DOHH2 (cell line): ENCODE results near the gene TP63.

ENCODE experiments used
- H3F3A ChIP-seq: fragments of 200-600 bp; sonication (generic), shearing (Covaris generic); 2 replicates; pipeline ENCODE4 v1.6.0; 2016; ENCODE audit warnings: antibody characterized with exemption, mild to moderate bottlenecking; ENCODE audit not compliant: control insufficient read depth, insufficient read depth
- H3K27ac ChIP-seq: fragments of 200-600 bp; sonication (generic); 2 replicates; pipeline ENCODE4 v1.5.1; 2014; ENCODE audit warnings: low read depth, mild to moderate bottlenecking, low read length, moderate library complexity
- H3K27me3 ChIP-seq: fragments of 200-600 bp; sonication (generic); 2 replicates; pipeline ENCODE4 v1.6.1; 2014; ENCODE audit warnings: mild to moderate bottlenecking, low read length, mixed read lengths; ENCODE audit not compliant: control insufficient read depth
- H3K36me3 ChIP-seq: fragments of 200-600 bp; sonication (generic); 2 replicates; pipeline ENCODE4 v1.6.1; 2014; ENCODE audit warnings: mild to moderate bottlenecking, low read length, moderate library complexity, mixed read lengths; ENCODE audit not compliant: control insufficient read depth
- H3K4me1 ChIP-seq: fragments of 200-600 bp; sonication (generic); 2 replicates; pipeline ENCODE4 v1.6.1; 2014; ENCODE audit warnings: mild to moderate bottlenecking, low read length, mixed read lengths; ENCODE audit not compliant: control insufficient read depth
- H3K4me2 ChIP-seq: fragments of 200-600 bp; sonication (generic); 2 replicates; pipeline ENCODE4 v1.6.0; 2014; ENCODE audit warnings: mild to moderate bottlenecking, low read length, moderate library complexity
- H3K4me3 ChIP-seq: fragments of 200-600 bp; sonication (generic); 2 replicates; pipeline ENCODE4 v1.5.1; 2014; ENCODE audit warnings: mild to moderate bottlenecking, low read length, mixed read lengths
- H3K79me2 ChIP-seq: fragments of 200-600 bp; sonication (generic); 2 replicates; pipeline ENCODE4 v1.6.1; 2014; ENCODE audit warnings: mild to moderate bottlenecking, low read length, mixed read lengths; ENCODE audit not compliant: control insufficient read depth
- H3K9me2 ChIP-seq: fragments of 200-600 bp; sonication (generic); replicated peaks from 2 replicates; pipeline ENCODE4 v1.6.1; 2014; ENCODE audit warnings: mild to moderate bottlenecking, low read length, mixed read lengths; ENCODE audit not compliant: control insufficient read depth
- H3K9me3 ChIP-seq: fragments of 200-600 bp; sonication (generic); 2 replicates; pipeline ENCODE4 v1.6.1; 2014; ENCODE audit warnings: antibody characterized with exemption, low read length, mixed read lengths; ENCODE audit not compliant: control insufficient read depth, insufficient read depth
- H4K20me1 ChIP-seq: fragments of 200-600 bp; sonication (generic); 2 replicates; pipeline ENCODE4 v1.6.0; 2014; ENCODE audit warnings: low read depth, mild to moderate bottlenecking, antibody characterized with exemption, low read length, moderate library complexity; ENCODE audit not compliant: control insufficient read depth, insufficient read depth
- EZH2phosphoT487 ChIP-seq: fragments of 200-600 bp; sonication (generic); IDR thresholded peaks from 2 replicates; pipeline ENCODE4 v1.6.1; 2017; ENCODE audit warnings: borderline replicate concordance, mild to moderate bottlenecking, antibody characterized with exemption, low read length, moderate library complexity, mixed read lengths
- TF ChIP-seq, protein P1 (sequence below): fragments of 200-600 bp; sonication (generic); IDR thresholded peaks from one replicate; pipeline ENCODE4 v1.5.1; 2014; ENCODE audit warnings: antibody characterized with exemption, mild to moderate bottlenecking, low read depth, low read length; ENCODE audit not compliant: poor library complexity, severe bottlenecking

Gene TP63

DNA sequence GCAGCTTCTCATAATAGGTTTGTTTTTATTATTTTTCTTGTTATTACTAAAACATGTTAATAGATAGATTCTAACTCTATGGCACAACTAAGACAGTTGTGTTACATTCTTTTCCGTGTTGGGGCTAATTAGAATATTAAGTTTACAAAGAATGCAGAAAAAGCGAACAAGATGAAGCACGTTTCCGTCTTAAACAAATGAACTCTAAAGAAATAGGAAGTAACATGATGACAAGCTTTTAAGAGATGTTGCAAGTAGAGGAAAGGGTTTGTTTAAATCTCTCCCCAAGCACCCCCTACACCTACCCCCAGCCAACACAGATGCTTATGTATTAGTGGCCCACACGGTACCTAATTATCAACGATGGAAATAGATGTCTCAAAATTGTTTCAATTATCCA is 207.1 kb downstream of the TP63 start:
- no peaks in the 10 kb centered on the region for H3K79me2 ChIP-seq
- H3K4me2 ChIP-seq, result no peak overlapping the region
- H4K20me1 ChIP-seq, result no peaks in the 10 kb centered on the region
- no peak overlapping the region for H3K27ac ChIP-seq
- no peaks in the 10 kb centered on the region for H3K9me3 ChIP-seq
- H3K27me3 ChIP-seq, result no peaks in the 10 kb centered on the region
- H3F3A ChIP-seq, result no peaks in the 10 kb centered on the region
- no peak overlapping the region for H3K4me3 ChIP-seq
- no peaks in the 10 kb centered on the region for H3K9me2 ChIP-seq
- TF ChIP-seq EZH2phosphoT487, result no peak
- TF ChIP-seq, protein P1, sequence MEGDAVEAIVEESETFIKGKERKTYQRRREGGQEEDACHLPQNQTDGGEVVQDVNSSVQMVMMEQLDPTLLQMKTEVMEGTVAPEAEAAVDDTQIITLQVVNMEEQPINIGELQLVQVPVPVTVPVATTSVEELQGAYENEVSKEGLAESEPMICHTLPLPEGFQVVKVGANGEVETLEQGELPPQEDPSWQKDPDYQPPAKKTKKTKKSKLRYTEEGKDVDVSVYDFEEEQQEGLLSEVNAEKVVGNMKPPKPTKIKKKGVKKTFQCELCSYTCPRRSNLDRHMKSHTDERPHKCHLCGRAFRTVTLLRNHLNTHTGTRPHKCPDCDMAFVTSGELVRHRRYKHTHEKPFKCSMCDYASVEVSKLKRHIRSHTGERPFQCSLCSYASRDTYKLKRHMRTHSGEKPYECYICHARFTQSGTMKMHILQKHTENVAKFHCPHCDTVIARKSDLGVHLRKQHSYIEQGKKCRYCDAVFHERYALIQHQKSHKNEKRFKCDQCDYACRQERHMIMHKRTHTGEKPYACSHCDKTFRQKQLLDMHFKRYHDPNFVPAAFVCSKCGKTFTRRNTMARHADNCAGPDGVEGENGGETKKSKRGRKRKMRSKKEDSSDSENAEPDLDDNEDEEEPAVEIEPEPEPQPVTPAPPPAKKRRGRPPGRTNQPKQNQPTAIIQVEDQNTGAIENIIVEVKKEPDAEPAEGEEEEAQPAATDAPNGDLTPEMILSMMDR, result no peak
- peaks cover 11% of the 10 kb centered on the region for H3K4me1 ChIP-seq
- H3K36me3 ChIP-seq, result no peaks in the 10 kb centered on the region

DNA sequence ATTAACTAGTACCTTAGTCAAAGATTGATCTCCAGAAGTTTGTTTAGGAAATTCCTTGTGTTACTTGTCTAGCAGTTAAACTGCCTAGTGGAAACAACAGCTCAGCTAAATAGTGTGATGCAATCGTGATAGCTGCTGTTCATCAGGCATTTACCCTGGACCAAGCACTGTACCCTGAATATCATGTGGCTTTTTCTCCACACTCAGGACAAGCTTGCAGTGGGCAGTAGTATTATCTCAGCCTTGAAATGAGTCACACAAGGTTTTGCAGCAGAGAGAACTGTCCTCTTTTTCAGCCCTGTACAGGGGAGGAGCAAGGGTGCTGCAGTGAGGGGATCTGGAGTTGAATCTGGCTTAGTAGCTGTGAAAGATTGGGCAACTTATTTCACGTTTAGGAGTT is 208.4 kb downstream of the TP63 start:
- TF ChIP-seq EZH2phosphoT487, result no peak
- TF ChIP-seq, protein P1, result no peak
- H3K9me2 ChIP-seq, result no peaks in the 10 kb centered on the region
- no peaks in the 10 kb centered on the region for H3K9me3 ChIP-seq
- H3K4me3 ChIP-seq, result no peak overlapping the region
- no peaks in the 10 kb centered on the region for H3K36me3 ChIP-seq
- H3K4me2 ChIP-seq, result no peak overlapping the region
- no peaks in the 10 kb centered on the region for H4K20me1 ChIP-seq
- no peak overlapping the region for H3K27ac ChIP-seq
- no peaks in the 10 kb centered on the region for H3K79me2 ChIP-seq
- H3K4me1 ChIP-seq, result peaks cover 11% of the 10 kb centered on the region
- H3K27me3 ChIP-seq, result no peaks in the 10 kb centered on the region
- no peaks in the 10 kb centered on the region for H3F3A ChIP-seq

DNA sequence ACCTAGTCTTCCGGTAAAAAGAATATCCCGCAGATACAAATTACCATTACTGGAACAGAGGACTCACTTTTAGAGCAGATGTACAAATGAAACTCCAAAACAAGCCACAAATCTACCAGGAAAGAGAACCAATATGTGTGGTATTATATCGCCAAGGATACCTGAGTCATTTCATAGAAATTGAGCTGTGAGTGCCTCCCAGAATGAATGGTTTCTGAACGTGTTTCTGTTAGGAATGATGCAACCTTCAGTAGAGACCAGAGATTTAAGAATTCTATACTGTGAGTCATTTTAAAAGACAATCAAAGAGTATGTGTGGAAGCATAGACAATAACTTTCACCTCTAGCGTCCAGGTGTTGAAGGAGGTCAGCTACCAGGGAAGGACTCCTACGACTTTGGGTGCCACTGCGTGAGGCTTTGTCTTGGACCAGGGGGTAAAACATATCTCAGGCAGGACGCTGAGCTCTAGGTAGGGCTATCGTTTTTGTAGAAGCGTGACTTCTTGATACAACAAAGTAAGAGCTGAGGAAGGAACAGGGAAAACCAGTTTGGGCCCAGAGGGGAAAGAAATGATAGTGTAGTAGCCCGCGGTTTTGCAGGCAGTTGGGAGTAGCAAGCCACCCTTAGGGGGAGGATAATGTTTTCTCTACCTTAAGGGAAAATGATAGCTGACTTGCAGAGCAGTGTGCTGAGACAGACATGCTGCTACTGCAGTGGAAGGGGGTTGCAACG is 210.4 kb downstream of the TP63 start:
- Histone ChIP-seq H3K4me1 (peaks cover 11% of the 10 kb centered on the region), H3F3A (no peaks in the 10 kb centered on the region), H3K27ac (no peak overlapping the region), H3K4me3 (no peak overlapping the region), H3K36me3 (no peaks in the 10 kb centered on the region), H4K20me1 (no peaks in the 10 kb centered on the region), H3K79me2 (no peaks in the 10 kb centered on the region), H3K4me2 (no peak overlapping the region), H3K9me3 (no peaks in the 10 kb centered on the region), H3K27me3 (no peaks in the 10 kb centered on the region), H3K9me2 (no peaks in the 10 kb centered on the region)
- TF ChIP-seq, protein P1, result no peak
- no peak for TF ChIP-seq EZH2phosphoT487
